KBM-7 (cell line): ENCODE results near the gene DHX36.

Experiments
- DNase-seq: peaks from one replicate; pipeline ENCODE4 v3.0.0-alpha.2; 2015
- in situ Hi-C: fragments of 300-500 bp; cut with MboI; formaldehyde crosslinking; loops from 2 replicates; pipeline ENCODE4 v1.14.3; 2020; ENCODE audit warnings: low sequenced_read_pairs, low pct_unique_long_range_greater_than_20kb, mixed read lengths

Gene DHX36

DNA sequence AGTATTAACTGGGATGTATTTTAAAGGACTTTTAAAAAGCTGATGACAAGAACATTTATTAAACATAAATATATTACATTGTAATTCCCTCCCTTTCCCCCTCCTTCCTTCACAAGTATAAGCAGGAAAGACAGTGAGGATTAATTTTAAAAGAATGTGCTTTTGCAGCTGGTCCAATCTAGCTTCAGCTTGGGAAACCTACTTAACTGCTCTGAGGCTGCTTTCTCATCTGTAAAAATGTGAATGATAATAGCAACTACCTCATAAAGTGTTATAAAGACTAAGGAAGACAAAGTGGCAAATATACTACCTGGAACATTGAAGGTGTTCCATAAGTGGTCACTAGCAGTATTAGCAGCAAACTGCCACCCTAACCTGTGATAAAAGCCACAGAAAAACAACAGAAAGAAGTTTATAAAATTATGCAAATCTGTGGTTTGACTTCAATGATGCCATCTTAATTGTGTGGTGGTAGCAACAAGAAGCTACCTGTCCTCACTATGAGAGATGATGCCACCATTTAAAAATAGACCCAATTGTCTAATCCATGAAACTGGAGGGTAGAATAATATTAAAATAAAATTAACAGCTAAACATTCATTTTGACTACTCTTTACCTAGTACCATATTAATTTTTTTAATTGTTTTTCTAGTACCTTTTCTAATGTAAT lies 20.0 kb downstream of the DHX36 start:
- DNase-seq: no peak
- in situ Hi-C loops: no loop called here

DNA sequence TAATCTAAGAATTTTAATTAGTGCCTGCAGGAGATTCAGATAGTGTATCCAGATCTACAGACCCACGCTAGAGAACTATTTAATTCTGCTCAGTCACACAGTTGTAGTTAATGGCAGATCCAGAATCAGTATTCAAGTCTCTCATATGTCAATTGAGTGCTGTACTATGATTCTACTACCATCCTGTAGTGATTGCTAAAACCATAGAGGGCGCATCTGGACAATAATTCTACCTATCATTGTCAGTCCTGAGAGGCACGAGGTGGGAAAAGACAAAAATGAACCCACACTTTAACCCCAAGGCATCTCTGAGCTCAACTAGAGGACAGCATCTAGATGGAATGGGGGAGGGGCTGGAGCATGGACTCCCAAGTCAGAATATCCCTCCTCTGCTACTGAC lies 22.7 kb downstream of the DHX36 start:
- in situ Hi-C loops: no loop called here
- DNase-seq: no peak

DNA sequence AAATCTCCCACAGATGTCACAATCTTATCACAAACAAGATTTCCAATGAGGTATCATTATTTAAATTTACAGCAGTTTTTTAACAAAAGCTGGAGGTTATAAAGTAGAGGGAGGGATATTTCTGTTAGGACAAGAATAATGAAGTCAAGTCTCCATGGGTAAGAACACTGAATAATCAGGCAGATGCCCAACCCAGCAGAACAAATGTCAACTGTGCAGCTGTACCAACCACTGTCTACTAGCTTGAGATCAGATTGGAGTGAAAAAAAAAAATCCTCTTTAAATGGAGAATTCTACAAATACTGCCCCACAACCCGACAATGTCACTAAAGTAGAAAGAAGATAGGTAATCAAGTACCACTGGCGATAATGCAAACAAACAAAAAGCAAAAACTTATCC lies 30.3 kb downstream of the DHX36 start:
- in situ Hi-C loops: no loop called here
- DNase-seq: no peak

- in situ Hi-C loops: no loop called here
- DNase-seq: no peak
These were observed 34.1 kb downstream of the DHX36 start for GRCh38 chr3:154290187-154290586.

DNA sequence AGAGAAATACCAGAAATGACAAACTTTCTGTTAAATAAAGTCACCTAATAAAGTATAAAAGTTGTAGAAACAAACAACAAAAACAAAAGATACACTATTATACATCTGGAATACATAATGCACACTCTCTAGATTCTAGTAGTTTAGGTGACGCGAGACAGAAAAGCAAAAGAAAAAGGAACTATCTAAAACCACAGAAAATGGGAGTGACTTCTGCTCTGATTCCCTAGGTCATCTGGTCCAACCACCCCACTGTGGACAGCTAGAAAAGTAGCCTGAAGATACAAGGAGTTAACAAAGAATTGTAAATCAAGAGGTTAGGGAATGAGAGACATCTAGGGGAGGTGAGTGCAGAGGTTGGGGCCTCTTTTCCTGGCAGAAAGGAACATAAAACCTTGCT lies 39.1 kb downstream of the DHX36 start:
- peak; percentile 64 for DNase-seq
- in situ Hi-C loops: no loop called here

DNA sequence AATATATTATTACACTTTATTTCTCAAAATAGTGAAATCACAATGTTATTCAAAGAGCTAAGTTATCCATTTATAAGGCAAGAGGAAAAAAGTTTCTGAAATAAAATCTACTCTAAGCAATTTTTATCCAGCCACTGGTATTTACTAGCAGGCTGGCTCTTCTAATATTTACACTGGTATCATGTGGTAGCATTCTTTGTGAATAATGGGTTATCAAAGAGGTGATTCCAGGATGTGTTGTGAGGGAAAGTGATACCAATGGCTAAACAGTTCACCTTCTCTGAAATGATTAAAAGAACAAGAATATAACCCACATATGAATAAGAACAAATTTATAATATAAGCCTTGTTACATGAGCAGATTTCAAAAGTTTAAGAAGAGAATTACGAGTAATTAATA lies 44.1 kb downstream of the DHX36 start:
- in situ Hi-C loops: no loop called here
- DNase-seq: no peak

- DNase-seq: no peak
- in situ Hi-C loops: no loop called here
These were observed 48.3 kb downstream of the DHX36 start for GRCh38 chr3:154275965-154276364.

DNA sequence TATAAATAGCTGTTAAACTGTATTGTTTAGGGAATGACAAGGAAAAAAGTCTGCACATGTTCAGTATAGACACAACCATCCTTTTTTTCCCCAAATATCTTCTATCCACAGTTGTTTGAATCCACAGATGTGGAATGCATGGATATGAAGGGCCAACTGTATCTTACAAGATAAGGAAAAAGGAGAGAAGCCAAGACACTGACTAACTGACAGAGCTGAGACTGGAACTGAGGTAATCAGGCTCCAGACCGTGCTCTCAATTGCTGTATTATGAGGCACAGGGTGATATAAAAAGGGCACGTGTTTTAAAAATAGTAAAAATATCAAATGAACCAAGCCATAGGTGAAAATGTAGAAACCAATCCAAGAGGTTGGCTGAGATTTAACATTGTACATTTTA lies 49.0 kb downstream of the DHX36 start:
- DNase-seq: no peak
- in situ Hi-C loops: no loop called here

DNA sequence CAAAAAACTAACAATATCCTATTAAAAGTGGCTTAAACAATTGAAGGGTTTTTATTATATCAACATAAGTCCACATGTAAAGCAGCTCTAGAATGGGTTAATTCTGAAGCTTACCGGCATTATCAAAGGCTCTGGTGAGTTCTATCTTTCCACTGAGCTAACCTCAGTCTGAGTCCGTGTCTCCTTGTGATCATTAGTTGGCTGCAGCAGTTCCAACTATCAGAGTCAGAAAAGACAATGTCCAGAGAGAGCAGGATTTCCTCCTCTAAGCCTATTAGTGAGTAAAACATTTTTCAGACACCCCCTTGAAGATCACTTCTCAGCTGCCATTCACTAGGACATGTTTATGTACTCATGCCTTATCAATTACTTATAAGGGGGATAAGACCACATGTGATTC lies 49.9 kb downstream of the DHX36 start:
- DNase-seq: no peak
- in situ Hi-C loops: loop anchor here (25.0 kb wide), 1 partner anchor 187 kb away; no protein-coding TSS in a partner anchor

DNA sequence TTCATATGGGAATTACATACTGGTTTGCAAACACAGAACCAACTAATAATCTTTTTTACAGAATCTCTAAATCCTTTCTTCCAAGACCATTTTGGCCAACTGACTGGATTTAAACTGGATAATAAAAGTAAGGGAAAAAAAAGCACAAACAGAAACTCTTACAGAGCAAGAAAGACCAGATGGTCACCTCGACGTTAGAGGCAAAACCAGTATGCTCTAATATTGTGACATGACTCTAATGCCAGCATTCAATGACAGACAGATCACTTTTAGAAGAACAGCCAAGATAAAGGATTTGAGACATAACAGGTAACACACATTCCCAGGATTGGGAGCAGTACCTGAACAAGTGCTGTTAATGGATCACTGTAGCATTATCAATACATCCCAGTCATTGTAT lies 50.9 kb downstream of the DHX36 start:
- in situ Hi-C loops: loop anchor here (25.0 kb wide), 1 partner anchor 186 kb away; no protein-coding TSS in a partner anchor
- no peak for DNase-seq

DNA sequence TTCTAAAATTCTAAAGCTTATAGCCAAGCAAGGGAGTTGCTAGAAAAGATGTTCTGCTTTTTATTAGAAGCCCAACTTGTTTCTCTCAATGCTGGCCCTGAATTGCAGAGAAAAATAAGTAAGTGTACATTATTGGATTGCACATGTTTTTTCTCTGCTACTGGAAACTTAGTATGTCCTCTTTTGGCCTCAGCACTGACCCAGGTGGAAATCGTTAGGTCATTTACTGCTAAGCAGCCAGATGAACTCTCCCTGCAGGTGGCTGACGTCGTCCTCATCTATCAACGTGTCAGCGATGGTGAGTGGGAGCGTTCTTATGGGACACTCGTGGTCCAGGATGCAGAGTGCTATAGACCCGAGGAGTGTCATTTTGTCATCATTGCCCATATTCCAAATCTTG lies 69.8 kb downstream of the DHX36 start:
- DNase-seq: no peak
- in situ Hi-C loops: loop anchor here (25.0 kb wide), 1 partner anchor 167 kb away; no protein-coding TSS in a partner anchor

GRCh38 chr3:154252759-154253638 lies 71.3 kb downstream of the DHX36 start:
- in situ Hi-C loops: loop anchor here (25.0 kb wide), 1 partner anchor 166 kb away; no protein-coding TSS in a partner anchor
- DNase-seq: peak; percentile 85

GRCh38 chr3:154251610-154252009 lies 72.7 kb downstream of the DHX36 start:
- DNase-seq: no peak
- in situ Hi-C loops: loop anchor here (25.0 kb wide), 1 partner anchor 164 kb away; no protein-coding TSS in a partner anchor

GRCh38 chr3:154250291-154250690 lies 74.0 kb downstream of the DHX36 start:
- in situ Hi-C loops: loop anchor here (25.0 kb wide), 1 partner anchor 163 kb away; no protein-coding TSS in a partner anchor

GRCh38 chr3:154247806-154248415 lies 76.4 kb downstream of the DHX36 start:
- DNase-seq: no peak
- in situ Hi-C loops: no loop called here

More at GRCh38 chr3:154250291-154250690, 74.0 kb downstream of the DHX36 start:
- DNase-seq: no peak

GRCh38 chr3:154244644-154245043 lies 79.6 kb downstream of the DHX36 start:
- no peak for DNase-seq
- in situ Hi-C loops: no loop called here

DNA sequence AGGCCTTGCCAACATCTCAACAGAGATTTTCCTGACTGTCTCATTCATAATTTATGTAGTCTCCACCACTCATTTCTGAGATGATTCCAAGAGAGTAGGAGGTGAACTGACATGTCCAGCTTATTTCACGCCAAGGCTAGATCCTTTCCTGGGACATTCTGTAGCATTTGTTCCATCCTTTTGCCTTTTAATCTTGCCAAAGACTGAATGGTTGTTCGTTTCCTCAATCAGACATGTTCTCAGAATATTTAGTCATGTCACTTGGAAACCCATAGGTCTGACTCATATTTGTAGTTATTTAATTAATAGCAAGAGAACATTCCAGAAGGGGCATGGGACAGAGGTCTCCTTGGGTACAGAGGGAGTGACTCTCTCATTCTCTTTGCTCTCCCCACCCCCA lies 80.9 kb downstream of the DHX36 start:
- no peak for DNase-seq
- in situ Hi-C loops: no loop called here

DNA sequence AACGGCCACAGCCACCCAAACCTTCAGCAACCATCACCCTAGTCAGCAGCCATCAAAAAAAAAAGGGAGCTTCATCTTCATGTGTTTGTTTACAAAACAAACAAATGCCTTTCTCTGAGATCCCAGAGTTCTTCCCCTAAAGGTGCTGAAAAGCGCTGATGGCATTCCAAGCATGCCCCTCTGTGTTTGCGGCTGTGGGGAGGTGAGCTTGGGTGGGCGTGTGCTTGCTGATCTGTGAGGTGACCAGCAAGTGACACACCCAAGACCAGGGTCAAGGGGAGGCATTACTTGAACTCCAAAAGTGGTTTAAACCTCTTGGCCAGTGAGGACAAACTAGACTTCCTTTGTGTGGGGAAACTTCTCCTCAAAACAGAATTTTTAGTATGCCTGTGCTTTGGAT lies 81.5 kb downstream of the DHX36 start:
- in situ Hi-C loops: no loop called here
- DNase-seq: no peak

DNA sequence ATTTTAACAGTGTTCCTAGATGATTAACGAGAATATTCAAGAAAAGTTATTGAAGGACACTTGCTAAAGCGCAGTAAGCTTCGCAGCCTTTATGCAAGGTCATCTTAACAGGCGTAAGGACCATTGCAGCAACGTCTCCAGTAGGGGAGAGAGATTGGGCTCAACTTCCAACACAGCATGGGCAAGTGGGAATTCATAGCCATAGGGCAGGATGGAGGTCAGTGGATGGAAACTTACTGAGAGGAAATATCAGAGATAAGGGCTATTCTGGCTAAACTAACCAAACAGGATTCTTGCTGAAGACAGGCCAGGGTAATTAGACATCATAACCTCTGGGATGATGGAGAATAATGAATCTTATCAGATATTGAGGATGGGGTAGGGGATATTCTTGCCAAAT lies 82.8 kb downstream of the DHX36 start:
- in situ Hi-C loops: no loop called here
- no peak for DNase-seq

DNA sequence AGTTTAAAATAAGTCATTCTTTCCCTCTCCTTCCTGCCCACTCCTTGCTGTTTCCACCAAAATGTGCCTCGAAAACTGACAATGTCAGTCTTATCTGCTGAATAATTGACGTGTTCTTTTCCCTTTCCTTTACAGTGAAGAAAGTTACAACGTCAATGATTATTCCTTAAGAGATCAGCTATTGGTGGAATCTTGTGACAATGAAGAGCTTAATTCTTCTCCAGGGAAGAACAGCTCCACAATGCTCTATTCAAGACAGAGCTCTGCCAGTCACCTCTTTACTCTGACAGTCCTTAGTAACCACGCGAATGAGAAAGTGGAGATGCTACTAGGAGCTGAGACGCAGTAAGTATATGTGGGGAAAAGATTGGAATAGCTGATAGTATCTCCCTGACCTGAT lies 84.1 kb downstream of the DHX36 start:
- no peak for DNase-seq
- in situ Hi-C loops: no loop called here
